ENCODE results near the gene AHCTF1. TPM values are rescaled to one million over a fixed set of nuclear protein-coding genes. Genes with fewer than 3 reads are reported as not detected.

AHCTF1 gene
- total and polyA plus RNA-seq, 9 of the 15 experiments (the other 6 are each of a cell fraction or from before 2014, with no cell fraction given): 9.4 to 102 (median 47.6) TPM

GRCh38 chr1:246923482-246923881 is 8.3 kb downstream of the AHCTF1 start:
- in situ Hi-C loops (cut with MboI): no loop called here
- Histone ChIP-seq H4K20me1 (replicated peaks; ENCODE audit: control insufficient read depth, insufficient read depth, low read length) (peaks cover 21% of the 10 kb centered on the region), H3K27ac (ENCODE audit: extremely low read depth, low read depth, low read length) (no peak overlapping the region; the same call in 2 of the 3 replicates), H3K79me2 (ENCODE audit: control insufficient read depth, insufficient read depth, low read length) (peaks cover 98% of the 10 kb centered on the region), H3K4me1 (replicated peaks in 1 of 2; ENCODE audit: control insufficient read depth in 2 of 2, insufficient read depth in 2 of 2, low read length in 2 of 2) (peaks cover 7 to 11% of the 10 kb centered on the region in 2 experiments; a peak in 4 of 5 replicates), H3K4me3 (no peak overlapping the region), H3K9me1 (ENCODE audit: control insufficient read depth, insufficient read depth, low read length) (no peaks in the 10 kb centered on the region), H3K4me2 (ENCODE audit: insufficient read depth, low read length) (peak overlapping the region; percentile 23; the same call in 1 of the 2 replicates), H3K36me3 (ENCODE audit: control insufficient read depth, insufficient read depth, low read length) (peaks cover 64% of the 10 kb centered on the region), H3K9ac (ENCODE audit: insufficient read depth in 1 of 2, low read depth in 2 of 2, low read length in 2 of 2) (peak overlapping the region in 1 of 2 experiments; percentile 12; a peak in 1 of 4 replicates), H3K9me3 (replicated peaks; ENCODE audit: control insufficient read depth, insufficient read depth, low read depth, low read length) (0 out of 2 replicates have a peak, but pooled peaks cover 2% of the 10 kb centered on the region), H2AFZ (ENCODE audit: low read depth, low read length) (no peak overlapping the region), H3K27me3 (ENCODE audit: control insufficient read depth in 2 of 2, insufficient read depth in 2 of 2, low read length in 2 of 2) (no peaks in the 10 kb centered on the region)
- no peak for DNase-seq (ENCODE audit: extremely low read depth in 1 of 4, low spot score in 3 of 4)
- no peak for FAIRE-seq
- 85% methylated on average over 5 of the region's 5 CpGs for WGBS (ENCODE audit: insufficient coverage, low coverage, missing lambda C conversion rate)
- ChIA-PET POLR2A (interaction anchor here (0.6 to 0.9 kb wide), 2 partner anchors 10 to 125 kb away, joined by 3 read pairs; no protein-coding TSS in a partner anchor), CTCF (ENCODE audit: low intra/inter-chr PET ratio) (no interaction called here)
- ATAC-seq: peak; percentile 21
- intact Hi-C loops (cut with micrococcal nuclease): no loop called here
- no peak for TF ChIP-seq HMG20B (CRISPR knock-in tag; IDR thresholded peaks at IDR 0.05)
- 0 out of 2 replicates have a peak, but pooled peaks have one; percentile 87 for TF ChIP-seq PREB (CRISPR knock-in tag; IDR thresholded peaks at IDR 0.05)
- TF ChIP-seq BRD4 (IDR thresholded peaks at IDR 0.05): no peak
- TF ChIP-seq ZNF384 (IDR thresholded peaks at IDR 0.05; ENCODE audit: low read depth, low read length): no peak
- no TSS peak for BruUV-seq (replicated peaks)

GRCh38 chr1:246921481-246921880 is 10.3 kb downstream of the AHCTF1 start:
- whole genome bisulfite sequencing (ENCODE audit: insufficient coverage, low coverage, missing lambda C conversion rate): 85% methylated on average over 3 of the region's 3 CpGs
- intact Hi-C loops (cut with micrococcal nuclease) (no loop called here), in situ Hi-C loops (cut with MboI) (no loop called here)
- H3K79me2 ChIP-seq (ENCODE audit: control insufficient read depth, insufficient read depth, low read length): peaks cover 97% of the 10 kb centered on the region
- H2AFZ ChIP-seq (ENCODE audit: low read depth, low read length): no peak overlapping the region
- no peak overlapping the region for H3K4me3 ChIP-seq
- ChIA-PET CTCF (ENCODE audit: low intra/inter-chr PET ratio) (no interaction called here), POLR2A (interaction anchor here (1.3 kb wide), 1 partner anchor 8 kb away, joined by 4 read pairs; no protein-coding TSS in a partner anchor)
- ATAC-seq (no peak), FAIRE-seq (no peak), DNase-seq (ENCODE audit: extremely low read depth in 1 of 4, low spot score in 3 of 4) (no peak)
- H3K4me1 ChIP-seq (replicated peaks in 1 of 2; ENCODE audit: control insufficient read depth in 2 of 2, insufficient read depth in 2 of 2, low read length in 2 of 2): peaks cover 7 to 11% of the 10 kb centered on the region in 2 experiments; a peak in 4 of 5 replicates
- H3K27ac ChIP-seq (ENCODE audit: extremely low read depth, low read depth, low read length): no peak overlapping the region
- H3K9me1 ChIP-seq (ENCODE audit: control insufficient read depth, insufficient read depth, low read length): no peaks in the 10 kb centered on the region
- peaks cover 66% of the 10 kb centered on the region for H3K36me3 ChIP-seq (ENCODE audit: control insufficient read depth, insufficient read depth, low read length)
- no TSS peak for BruUV-seq (replicated peaks)
- H4K20me1 ChIP-seq (replicated peaks; ENCODE audit: control insufficient read depth, insufficient read depth, low read length): peaks cover 21% of the 10 kb centered on the region
- H3K4me2 ChIP-seq (ENCODE audit: insufficient read depth, low read length): no peak overlapping the region
- H3K9ac ChIP-seq (ENCODE audit: insufficient read depth in 1 of 2, low read depth in 2 of 2, low read length in 2 of 2): no peak overlapping the region
- no peaks in the 10 kb centered on the region for H3K27me3 ChIP-seq (ENCODE audit: control insufficient read depth in 2 of 2, insufficient read depth in 2 of 2, low read length in 2 of 2)
- no peaks in the 10 kb centered on the region for H3K9me3 ChIP-seq (replicated peaks; ENCODE audit: control insufficient read depth, insufficient read depth, low read depth, low read length)
- TF ChIP-seq CTBP1 (IDR thresholded peaks at IDR 0.05; ENCODE audit: borderline replicate concordance) (no peak), THRAP3 (IDR thresholded peaks at IDR 0.05; ENCODE audit: borderline replicate concordance) (no peak), ILF3 (IDR thresholded peaks at IDR 0.05; ENCODE audit: borderline replicate concordance) (no peak), SIN3A (IDR thresholded peaks at IDR 0.05; ENCODE audit: borderline replicate concordance in 2 of 2, control insufficient read depth in 1 of 2, low read depth in 2 of 2, low read length in 2 of 2) (no peak), ZNF121 (CRISPR knock-in tag; conservative IDR thresholded peaks at IDR 0.05) (no peak), ZNF592 (IDR thresholded peaks at IDR 0.05) (no peak), ZNF217 (CRISPR knock-in tag; IDR thresholded peaks at IDR 0.05) (no peak)

Data from K562 (cell line).